OCI-LY7 (cell line): Measurements from ENCODE around the gene SHROOM2.

Source experiments
- EZH2phosphoT487 ChIP-seq: fragments of 200-600 bp; sonication (generic); IDR thresholded peaks from 2 replicates; pipeline ENCODE4 v1.6.1; 2018; ENCODE audit warnings: low read depth, borderline replicate concordance, mild to moderate bottlenecking, mixed run types, antibody characterized with exemption, low read length, moderate library complexity, mixed read lengths
- TF ChIP-seq, protein P1 (sequence below): fragments of 200-600 bp; sonication (generic); conservative IDR thresholded peaks from 2 replicates; pipeline ENCODE4 v1.5.1; 2014; ENCODE audit warnings: mild to moderate bottlenecking, antibody characterized with exemption, low read length, moderate library complexity, mixed read lengths

DNA sequence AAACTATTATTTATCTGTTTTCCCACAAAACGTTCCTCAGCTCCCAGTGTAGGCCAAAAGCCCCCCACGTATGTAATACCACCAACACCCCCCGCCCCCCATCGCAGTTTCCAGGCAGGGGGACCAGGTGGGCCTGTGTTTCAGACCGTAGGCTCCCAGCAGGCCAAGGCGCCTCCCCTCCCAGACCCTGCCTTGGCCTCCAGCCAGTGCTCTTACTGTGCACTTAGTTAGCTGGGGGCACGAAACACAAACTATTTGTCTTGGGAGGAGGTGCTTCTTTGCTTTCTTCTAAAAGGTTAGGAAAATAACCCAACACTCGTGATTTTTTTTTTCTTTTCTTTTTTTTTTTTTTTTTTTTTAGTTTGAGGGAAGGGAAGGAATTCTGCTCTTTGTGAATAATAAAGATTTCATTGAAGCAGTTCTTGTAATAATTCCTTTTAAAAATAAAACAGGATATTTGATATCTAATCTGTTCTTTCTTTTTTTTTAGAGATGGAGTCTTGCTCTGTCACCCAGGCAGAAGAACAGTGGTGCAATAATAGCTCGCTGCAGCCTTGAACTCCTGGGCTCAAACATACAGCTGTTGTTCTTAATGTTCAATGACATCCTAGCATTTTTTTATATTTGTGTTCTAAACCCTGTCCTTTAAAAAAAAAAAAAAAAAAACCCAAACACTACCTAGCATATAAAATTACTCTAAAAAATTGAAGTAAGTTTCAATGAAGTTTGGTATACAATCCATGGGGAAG, 98.0 kb downstream of the SHROOM2 start:
- TF ChIP-seq, protein P1, sequence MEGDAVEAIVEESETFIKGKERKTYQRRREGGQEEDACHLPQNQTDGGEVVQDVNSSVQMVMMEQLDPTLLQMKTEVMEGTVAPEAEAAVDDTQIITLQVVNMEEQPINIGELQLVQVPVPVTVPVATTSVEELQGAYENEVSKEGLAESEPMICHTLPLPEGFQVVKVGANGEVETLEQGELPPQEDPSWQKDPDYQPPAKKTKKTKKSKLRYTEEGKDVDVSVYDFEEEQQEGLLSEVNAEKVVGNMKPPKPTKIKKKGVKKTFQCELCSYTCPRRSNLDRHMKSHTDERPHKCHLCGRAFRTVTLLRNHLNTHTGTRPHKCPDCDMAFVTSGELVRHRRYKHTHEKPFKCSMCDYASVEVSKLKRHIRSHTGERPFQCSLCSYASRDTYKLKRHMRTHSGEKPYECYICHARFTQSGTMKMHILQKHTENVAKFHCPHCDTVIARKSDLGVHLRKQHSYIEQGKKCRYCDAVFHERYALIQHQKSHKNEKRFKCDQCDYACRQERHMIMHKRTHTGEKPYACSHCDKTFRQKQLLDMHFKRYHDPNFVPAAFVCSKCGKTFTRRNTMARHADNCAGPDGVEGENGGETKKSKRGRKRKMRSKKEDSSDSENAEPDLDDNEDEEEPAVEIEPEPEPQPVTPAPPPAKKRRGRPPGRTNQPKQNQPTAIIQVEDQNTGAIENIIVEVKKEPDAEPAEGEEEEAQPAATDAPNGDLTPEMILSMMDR: no peak
- no peak for TF ChIP-seq EZH2phosphoT487
